ENCODE results near the gene CORO2B. TPM values are rescaled to one million over a fixed set of nuclear protein-coding genes. Genes with fewer than 3 reads are reported as not detected.

The CORO2B gene
- total and polyA plus RNA-seq, 9 of the 15 experiments (the other 6 are each of a cell fraction or from before 2014, with no cell fraction given) = not detected

DNA sequence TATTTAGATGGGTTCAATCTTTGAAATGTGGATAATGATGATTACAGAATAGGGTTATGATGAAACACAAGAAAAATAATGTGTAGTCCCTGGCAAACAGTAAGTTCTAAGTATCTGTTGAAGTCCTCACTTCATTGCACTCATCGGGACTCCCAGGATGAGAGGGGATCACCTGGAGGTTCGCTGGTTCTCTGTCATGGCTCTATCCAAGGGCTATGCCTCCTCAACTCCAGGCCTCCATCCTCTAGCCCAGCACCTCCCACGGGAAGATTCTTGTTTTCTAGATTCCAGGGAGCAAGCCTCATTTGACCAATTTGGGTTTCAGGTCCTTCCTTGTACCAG is 196.4 kb downstream of the CORO2B start:
- TF ChIP-seq, protein P1, sequence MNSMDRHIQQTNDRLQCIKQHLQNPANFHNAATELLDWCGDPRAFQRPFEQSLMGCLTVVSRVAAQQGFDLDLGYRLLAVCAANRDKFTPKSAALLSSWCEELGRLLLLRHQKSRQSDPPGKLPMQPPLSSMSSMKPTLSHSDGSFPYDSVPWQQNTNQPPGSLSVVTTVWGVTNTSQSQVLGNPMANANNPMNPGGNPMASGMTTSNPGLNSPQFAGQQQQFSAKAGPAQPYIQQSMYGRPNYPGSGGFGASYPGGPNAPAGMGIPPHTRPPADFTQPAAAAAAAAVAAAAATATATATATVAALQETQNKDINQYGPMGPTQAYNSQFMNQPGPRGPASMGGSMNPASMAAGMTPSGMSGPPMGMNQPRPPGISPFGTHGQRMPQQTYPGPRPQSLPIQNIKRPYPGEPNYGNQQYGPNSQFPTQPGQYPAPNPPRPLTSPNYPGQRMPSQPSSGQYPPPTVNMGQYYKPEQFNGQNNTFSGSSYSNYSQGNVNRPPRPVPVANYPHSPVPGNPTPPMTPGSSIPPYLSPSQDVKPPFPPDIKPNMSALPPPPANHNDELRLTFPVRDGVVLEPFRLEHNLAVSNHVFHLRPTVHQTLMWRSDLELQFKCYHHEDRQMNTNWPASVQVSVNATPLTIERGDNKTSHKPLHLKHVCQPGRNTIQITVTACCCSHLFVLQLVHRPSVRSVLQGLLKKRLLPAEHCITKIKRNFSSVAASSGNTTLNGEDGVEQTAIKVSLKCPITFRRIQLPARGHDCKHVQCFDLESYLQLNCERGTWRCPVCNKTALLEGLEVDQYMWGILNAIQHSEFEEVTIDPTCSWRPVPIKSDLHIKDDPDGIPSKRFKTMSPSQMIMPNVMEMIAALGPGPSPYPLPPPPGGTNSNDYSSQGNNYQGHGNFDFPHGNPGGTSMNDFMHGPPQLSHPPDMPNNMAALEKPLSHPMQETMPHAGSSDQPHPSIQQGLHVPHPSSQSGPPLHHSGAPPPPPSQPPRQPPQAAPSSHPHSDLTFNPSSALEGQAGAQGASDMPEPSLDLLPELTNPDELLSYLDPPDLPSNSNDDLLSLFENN (IDR thresholded peaks at IDR 0.05; ENCODE audit: low read depth in 2 of 2, low read length in 2 of 2) = no peak
- TF ChIP-seq MED1 (CRISPR knock-in tag; IDR thresholded peaks at IDR 0.05; ENCODE audit: borderline replicate concordance) (no peak), PTRF (tag; IDR thresholded peaks at IDR 0.05) (no peak), BRD4 (IDR thresholded peaks at IDR 0.05) (no peak)
- TF ChIP-seq, protein P2, sequence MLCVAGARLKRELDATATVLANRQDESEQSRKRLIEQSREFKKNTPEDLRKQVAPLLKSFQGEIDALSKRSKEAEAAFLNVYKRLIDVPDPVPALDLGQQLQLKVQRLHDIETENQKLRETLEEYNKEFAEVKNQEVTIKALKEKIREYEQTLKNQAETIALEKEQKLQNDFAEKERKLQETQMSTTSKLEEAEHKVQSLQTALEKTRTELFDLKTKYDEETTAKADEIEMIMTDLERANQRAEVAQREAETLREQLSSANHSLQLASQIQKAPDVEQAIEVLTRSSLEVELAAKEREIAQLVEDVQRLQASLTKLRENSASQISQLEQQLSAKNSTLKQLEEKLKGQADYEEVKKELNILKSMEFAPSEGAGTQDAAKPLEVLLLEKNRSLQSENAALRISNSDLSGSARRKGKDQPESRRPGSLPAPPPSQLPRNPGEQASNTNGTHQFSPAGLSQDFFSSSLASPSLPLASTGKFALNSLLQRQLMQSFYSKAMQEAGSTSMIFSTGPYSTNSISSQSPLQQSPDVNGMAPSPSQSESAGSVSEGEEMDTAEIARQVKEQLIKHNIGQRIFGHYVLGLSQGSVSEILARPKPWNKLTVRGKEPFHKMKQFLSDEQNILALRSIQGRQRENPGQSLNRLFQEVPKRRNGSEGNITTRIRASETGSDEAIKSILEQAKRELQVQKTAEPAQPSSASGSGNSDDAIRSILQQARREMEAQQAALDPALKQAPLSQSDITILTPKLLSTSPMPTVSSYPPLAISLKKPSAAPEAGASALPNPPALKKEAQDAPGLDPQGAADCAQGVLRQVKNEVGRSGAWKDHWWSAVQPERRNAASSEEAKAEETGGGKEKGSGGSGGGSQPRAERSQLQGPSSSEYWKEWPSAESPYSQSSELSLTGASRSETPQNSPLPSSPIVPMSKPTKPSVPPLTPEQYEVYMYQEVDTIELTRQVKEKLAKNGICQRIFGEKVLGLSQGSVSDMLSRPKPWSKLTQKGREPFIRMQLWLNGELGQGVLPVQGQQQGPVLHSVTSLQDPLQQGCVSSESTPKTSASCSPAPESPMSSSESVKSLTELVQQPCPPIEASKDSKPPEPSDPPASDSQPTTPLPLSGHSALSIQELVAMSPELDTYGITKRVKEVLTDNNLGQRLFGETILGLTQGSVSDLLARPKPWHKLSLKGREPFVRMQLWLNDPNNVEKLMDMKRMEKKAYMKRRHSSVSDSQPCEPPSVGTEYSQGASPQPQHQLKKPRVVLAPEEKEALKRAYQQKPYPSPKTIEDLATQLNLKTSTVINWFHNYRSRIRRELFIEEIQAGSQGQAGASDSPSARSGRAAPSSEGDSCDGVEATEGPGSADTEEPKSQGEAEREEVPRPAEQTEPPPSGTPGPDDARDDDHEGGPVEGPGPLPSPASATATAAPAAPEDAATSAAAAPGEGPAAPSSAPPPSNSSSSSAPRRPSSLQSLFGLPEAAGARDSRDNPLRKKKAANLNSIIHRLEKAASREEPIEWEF (CRISPR knock-in tag; IDR thresholded peaks at IDR 0.05) = no peak
- Histone ChIP-seq H3K9me3 (replicated peaks; ENCODE audit: control insufficient read depth, insufficient read depth, low read depth, low read length) (no peaks in the 10 kb centered on the region), H3K9me1 (ENCODE audit: control insufficient read depth, insufficient read depth, low read length) (no peaks in the 10 kb centered on the region), H2AFZ (ENCODE audit: low read depth, low read length) (no peak overlapping the region), H3K79me2 (ENCODE audit: control insufficient read depth, insufficient read depth, low read length) (no peaks in the 10 kb centered on the region), H3K9ac (ENCODE audit: insufficient read depth in 1 of 2, low read depth in 2 of 2, low read length in 2 of 2) (no peak overlapping the region), H3K4me2 (ENCODE audit: insufficient read depth, low read length) (no peak overlapping the region), H3K36me3 (ENCODE audit: control insufficient read depth, insufficient read depth, low read length) (peaks cover 25% of the 10 kb centered on the region; the same call in 2 of the 3 replicates), H3K4me1 (replicated peaks in 1 of 2; ENCODE audit: control insufficient read depth in 2 of 2, insufficient read depth in 2 of 2, low read length in 2 of 2) (no peaks in the 10 kb centered on the region), H3K27ac (ENCODE audit: extremely low read depth, low read depth, low read length) (no peak overlapping the region), H3K4me3 (no peak overlapping the region), H4K20me1 (replicated peaks; ENCODE audit: control insufficient read depth, insufficient read depth, low read length) (no peaks in the 10 kb centered on the region), H3K27me3 (ENCODE audit: control insufficient read depth in 2 of 2, insufficient read depth in 2 of 2, low read length in 2 of 2) (peaks cover 2 to 3% of the 10 kb centered on the region in 2 experiments; a peak in 2 of 5 replicates)
- ATAC-seq (no peak), FAIRE-seq (no peak), DNase-seq (ENCODE audit: extremely low read depth in 1 of 4, low spot score in 3 of 4) (no peak)
- POLR2A ChIA-PET = interaction anchor here (0.7 kb wide), 1 partner anchor 281 kb away, joined by 4 read pairs; no protein-coding TSS in a partner anchor
- BruUV-seq (replicated peaks) = no TSS peak
- 42% methylated on average over 3 of the region's 3 CpGs for WGBS (ENCODE audit: insufficient coverage, low coverage, missing lambda C conversion rate)
- in situ Hi-C loops (cut with MboI) = no loop called here
- CTCF ChIA-PET (ENCODE audit: low intra/inter-chr PET ratio) = no interaction called here
- intact Hi-C loops (cut with micrococcal nuclease) = no loop called here

Measured in K562 (cell line).